ENCODE data around the gene DGKQ.
"Not testable (repeated sequence)": the region's sequence is repeated elsewhere in the genome, so short reads cannot be mapped to it uniquely, and the experiment has no call there.

The DGKQ gene

GRCh38 chr4:924107-925096 lies 49.0 kb downstream of the DGKQ start:
- no peak for FAIRE-seq

- no peak for FAIRE-seq
Observed at GRCh38 chr4:921830-922331, 51.5 kb downstream of the DGKQ start.

- FAIRE-seq, result not testable (repeated sequence)
Observed at GRCh38 chr4:919004-919680, 54.2 kb downstream of the DGKQ start.

- FAIRE-seq, result not testable (repeated sequence)
Observed at GRCh38 chr4:918591-918990, 54.8 kb downstream of the DGKQ start.

GRCh38 chr4:917992-918391 lies 55.4 kb downstream of the DGKQ start:
- no peak for FAIRE-seq

- no peak for FAIRE-seq
Observed at GRCh38 chr4:917466-917865, 55.9 kb downstream of the DGKQ start.

- no peak for FAIRE-seq
Observed at GRCh38 chr4:915595-915994, 57.8 kb downstream of the DGKQ start.

GRCh38 chr4:915041-915474 lies 58.3 kb downstream of the DGKQ start:
- no peak for FAIRE-seq

- FAIRE-seq, result no peak
Observed at GRCh38 chr4:914531-914930, 58.8 kb downstream of the DGKQ start.

GRCh38 chr4:913280-913618 lies 60.1 kb downstream of the DGKQ start:
- no peak for FAIRE-seq

GRCh38 chr4:912548-913279 lies 60.7 kb downstream of the DGKQ start:
- FAIRE-seq, result no peak

GRCh38 chr4:911871-912490 lies 61.4 kb downstream of the DGKQ start:
- no peak for FAIRE-seq

- FAIRE-seq, result no peak
Observed at GRCh38 chr4:911221-911751, 62.1 kb downstream of the DGKQ start.

- FAIRE-seq, result no peak
Observed at GRCh38 chr4:910366-911091, 62.8 kb downstream of the DGKQ start.

GRCh38 chr4:909821-910220 lies 63.5 kb downstream of the DGKQ start:
- FAIRE-seq, result no peak

- no peak for FAIRE-seq
Observed at GRCh38 chr4:909131-909571, 64.2 kb downstream of the DGKQ start.

Data from A204.1 (cell line).